Stimulated activated CD4-positive, alpha-beta T cell treated with anti-CD3 and anti-CD28 coated beads, Interleukin-4, amount 100 ng/mL, for 4 hours (primary cell): ENCODE data around the gene CHD1.

ENCODE experiments used
- DNase-seq, 2 experiments: peaks; one replicate each; pipeline ENCODE4 v3.0.0-alpha.2; 2020

Gene CHD1

GRCh38 chr5:98935206-98935605 is 6.4 kb upstream of the CHD1 start:
- DNase-seq: no peak

GRCh38 chr5:98934546-98934945 is 5.7 kb upstream of the CHD1 start:
- no peak for DNase-seq

GRCh38 chr5:98933445-98934072 is 4.8 kb upstream of the CHD1 start:
- no peak for DNase-seq

- no peak for DNase-seq
These were observed 2.4 kb upstream of the CHD1 start for GRCh38 chr5:98930972-98931762.

- DNase-seq: peak; percentile 85 to 93
These were observed 997 bp upstream of the CHD1 start for GRCh38 chr5:98929710-98930298.

GRCh38 chr5:98927989-98928872 is 576 bp downstream of the CHD1 start:
- peak; percentile 27 to 51 for DNase-seq

GRCh38 chr5:98927242-98927988 is 1.4 kb downstream of the CHD1 start:
- DNase-seq: peak; percentile 34 to 73

- DNase-seq: no peak
These were observed 4.8 kb downstream of the CHD1 start for GRCh38 chr5:98923966-98924365.

- DNase-seq: no peak
These were observed 6.8 kb downstream of the CHD1 start for GRCh38 chr5:98921947-98922505.

GRCh38 chr5:98917433-98917832 is 11.4 kb downstream of the CHD1 start:
- no peak for DNase-seq

GRCh38 chr5:98916540-98916939 is 12.3 kb downstream of the CHD1 start:
- no peak for DNase-seq

GRCh38 chr5:98913911-98914310 is 14.9 kb downstream of the CHD1 start:
- no peak for DNase-seq

- DNase-seq: no peak
These were observed 17.3 kb downstream of the CHD1 start for GRCh38 chr5:98911280-98912040.

- DNase-seq: no peak
These were observed 19.4 kb downstream of the CHD1 start for GRCh38 chr5:98909363-98909762.

GRCh38 chr5:98907951-98908350 is 20.9 kb downstream of the CHD1 start:
- no peak for DNase-seq

- DNase-seq: no peak
These were observed 22.0 kb downstream of the CHD1 start for GRCh38 chr5:98906756-98907355.

GRCh38 chr5:98905857-98906688 is 22.7 kb downstream of the CHD1 start:
- DNase-seq: no peak

- no peak for DNase-seq
These were observed 24.0 kb downstream of the CHD1 start for GRCh38 chr5:98904780-98905179.

GRCh38 chr5:98902733-98903132 is 26.1 kb downstream of the CHD1 start:
- DNase-seq: no peak

- no peak for DNase-seq
These were observed 29.4 kb downstream of the CHD1 start for GRCh38 chr5:98899456-98899855.
